GM12878 (cell line): ENCODE measurements around the gene C1orf74.

ENCODE experiments used
- EED ChIP-seq: sonication (generic); IDR thresholded peaks from 2 replicates; pipeline ENCODE4 v1.6.1; 2016; ENCODE audit warnings: antibody characterized with exemption, low read depth
- MEF2A ChIP-seq: IDR thresholded peaks from 2 replicates; pipeline ENCODE4 v1.6.1; 2011; ENCODE audit warnings: low read depth, mild to moderate bottlenecking, low read length, moderate library complexity; ENCODE audit not compliant: insufficient read depth
- RAD21 ChIP-seq: IDR thresholded peaks from 2 replicates; pipeline ENCODE4 v1.6.1; 2011; ENCODE audit warnings: mild to moderate bottlenecking, low read depth, low read length, moderate library complexity; ENCODE audit not compliant: insufficient read depth
- SPI1 ChIP-seq: IDR thresholded peaks from 2 replicates; pipeline ENCODE4 v1.6.1; 2011; ENCODE audit warnings: low read depth, mild to moderate bottlenecking, low read length, moderate library complexity, borderline replicate concordance; ENCODE audit not compliant: insufficient read depth
- TARDBP ChIP-seq: IDR thresholded peaks from 2 replicates; pipeline ENCODE4 v1.6.1; 2016; ENCODE audit warnings: borderline replicate concordance
- TCF12 ChIP-seq: IDR thresholded peaks from 2 replicates; pipeline ENCODE4 v1.6.1; 2011; ENCODE audit warnings: low read depth, mild to moderate bottlenecking, low read length
- TF ChIP-seq, protein P1 (sequence below): IDR thresholded peaks from 2 replicates; pipeline ENCODE4 v1.6.1; 2012; ENCODE audit warnings: low read depth, low read length, improper control_type of control experiment
- TF ChIP-seq, protein P2 (sequence below), 3 experiments: IDR thresholded peaks in 2 of 3; conservative IDR thresholded peaks in 1 of 3; 2 replicates each; pipeline ENCODE4 v1.5.1; 2011; ENCODE audit warnings: low read depth in 3 of 3, low read length in 3 of 3, mild to moderate bottlenecking in 3 of 3, control low read depth in 2 of 3, moderate library complexity in 2 of 3, inconsistent platforms in 1 of 3, mixed read lengths in 1 of 3; ENCODE audit not compliant: control insufficient read depth in 2 of 3, insufficient read depth in 1 of 3; ENCODE audit errors: extremely low read depth in 1 of 3
- TF ChIP-seq, protein P3 (sequence below): IDR thresholded peaks from 2 replicates; pipeline ENCODE4 v1.6.1; 2011; ENCODE audit warnings: low read depth, low read length, improper control_type of control experiment, borderline replicate concordance

DNA sequence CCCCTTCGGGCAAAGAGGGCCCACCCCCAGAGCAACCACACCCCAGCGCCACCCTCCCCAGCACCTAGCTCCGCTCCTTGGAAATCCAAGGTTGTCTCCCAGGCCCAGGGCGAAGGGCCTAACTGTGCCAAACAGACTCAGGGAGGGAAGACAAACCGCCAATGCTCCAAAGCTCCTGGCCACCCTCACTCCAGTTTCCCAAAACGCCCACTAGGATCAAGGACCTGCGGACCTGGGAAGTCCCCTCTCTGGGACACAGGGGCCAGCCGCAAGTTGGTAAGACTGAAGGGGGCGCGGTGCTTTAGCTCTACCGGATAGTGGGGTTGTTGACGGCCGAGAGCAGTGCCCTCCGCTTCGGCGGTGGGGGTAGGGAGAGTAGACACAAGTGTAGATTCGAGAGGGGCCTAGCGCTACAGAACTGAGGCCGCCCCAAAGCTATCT, 21.0 kb upstream of the C1orf74 start:
- TF ChIP-seq MEF2A = no peak
- no peak for TF ChIP-seq SPI1
- no peak for TF ChIP-seq TCF12
- TF ChIP-seq, protein P1, sequence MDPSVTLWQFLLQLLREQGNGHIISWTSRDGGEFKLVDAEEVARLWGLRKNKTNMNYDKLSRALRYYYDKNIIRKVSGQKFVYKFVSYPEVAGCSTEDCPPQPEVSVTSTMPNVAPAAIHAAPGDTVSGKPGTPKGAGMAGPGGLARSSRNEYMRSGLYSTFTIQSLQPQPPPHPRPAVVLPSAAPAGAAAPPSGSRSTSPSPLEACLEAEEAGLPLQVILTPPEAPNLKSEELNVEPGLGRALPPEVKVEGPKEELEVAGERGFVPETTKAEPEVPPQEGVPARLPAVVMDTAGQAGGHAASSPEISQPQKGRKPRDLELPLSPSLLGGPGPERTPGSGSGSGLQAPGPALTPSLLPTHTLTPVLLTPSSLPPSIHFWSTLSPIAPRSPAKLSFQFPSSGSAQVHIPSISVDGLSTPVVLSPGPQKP = no peak
- TF ChIP-seq, protein P2, sequence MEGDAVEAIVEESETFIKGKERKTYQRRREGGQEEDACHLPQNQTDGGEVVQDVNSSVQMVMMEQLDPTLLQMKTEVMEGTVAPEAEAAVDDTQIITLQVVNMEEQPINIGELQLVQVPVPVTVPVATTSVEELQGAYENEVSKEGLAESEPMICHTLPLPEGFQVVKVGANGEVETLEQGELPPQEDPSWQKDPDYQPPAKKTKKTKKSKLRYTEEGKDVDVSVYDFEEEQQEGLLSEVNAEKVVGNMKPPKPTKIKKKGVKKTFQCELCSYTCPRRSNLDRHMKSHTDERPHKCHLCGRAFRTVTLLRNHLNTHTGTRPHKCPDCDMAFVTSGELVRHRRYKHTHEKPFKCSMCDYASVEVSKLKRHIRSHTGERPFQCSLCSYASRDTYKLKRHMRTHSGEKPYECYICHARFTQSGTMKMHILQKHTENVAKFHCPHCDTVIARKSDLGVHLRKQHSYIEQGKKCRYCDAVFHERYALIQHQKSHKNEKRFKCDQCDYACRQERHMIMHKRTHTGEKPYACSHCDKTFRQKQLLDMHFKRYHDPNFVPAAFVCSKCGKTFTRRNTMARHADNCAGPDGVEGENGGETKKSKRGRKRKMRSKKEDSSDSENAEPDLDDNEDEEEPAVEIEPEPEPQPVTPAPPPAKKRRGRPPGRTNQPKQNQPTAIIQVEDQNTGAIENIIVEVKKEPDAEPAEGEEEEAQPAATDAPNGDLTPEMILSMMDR (IDR thresholded peaks at IDR 0.05 in 2 of 3, conservative IDR thresholded peaks at IDR 0.05 in 1 of 3; ENCODE audit: control insufficient read depth in 2 of 3, extremely low read depth in 1 of 3, insufficient read depth in 1 of 3, low read depth in 3 of 3, low read length in 3 of 3) = no peak
- TF ChIP-seq EED = no peak
- TF ChIP-seq, protein P3, sequence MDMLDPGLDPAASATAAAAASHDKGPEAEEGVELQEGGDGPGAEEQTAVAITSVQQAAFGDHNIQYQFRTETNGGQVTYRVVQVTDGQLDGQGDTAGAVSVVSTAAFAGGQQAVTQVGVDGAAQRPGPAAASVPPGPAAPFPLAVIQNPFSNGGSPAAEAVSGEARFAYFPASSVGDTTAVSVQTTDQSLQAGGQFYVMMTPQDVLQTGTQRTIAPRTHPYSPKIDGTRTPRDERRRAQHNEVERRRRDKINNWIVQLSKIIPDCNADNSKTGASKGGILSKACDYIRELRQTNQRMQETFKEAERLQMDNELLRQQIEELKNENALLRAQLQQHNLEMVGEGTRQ = no peak
- TF ChIP-seq TARDBP = no peak
- TF ChIP-seq RAD21 = no peak
